K562 (cell line): ENCODE results near the gene F11R. TPM values are rescaled to one million over a fixed set of nuclear protein-coding genes. Genes with fewer than 3 reads are reported as not detected.

Experiments
- CHD7 ChIP-seq: fragments of 200-600 bp; sonication (generic); IDR thresholded peaks from one replicate; pipeline ENCODE4 v1.6.1; 2012; ENCODE audit warnings: mild to moderate bottlenecking, low read depth, low read length, inconsistent platforms
- HMG20A ChIP-seq: fragments of 450-650 bp; formaldehyde crosslinking; conservative IDR thresholded peaks from 2 replicates; pipeline ENCODE4 v1.4.0; 2020; ENCODE audit warnings: mild to moderate bottlenecking, mixed read lengths
- polyA plus RNA-seq, 8 experiments: library from polyadenylated mRNA; depleted of rRNA in 4 of 8; stranded (reverse) in 5 of 8; unstranded in 3 of 8; fragments of >200 nt; fragmentation: Nextera tagmentation in 2 of 8; fragmentation: Illumina TruSeq in 1 of 8; extraction: Ambion mirVana in 2 of 8; extraction: Trizol in 1 of 8; gene quantifications; 2 replicates each; pipeline versions ENCODE4 v1.2.1 to v1.2.3, GENCODE V29; 2011 to 2014; ENCODE audit warnings: inconsistent platforms in 1 of 8, missing spikeins in 1 of 8
- total RNA-seq, 7 experiments: library from RNA; depleted of rRNA in 6 of 7; stranded (reverse); fragments of >200 nt in 6 of 7; fragmentation: Illumina TruSeq in 2 of 7; extraction: Trizol in 2 of 7; gene quantifications; 2 replicates each; pipeline versions ENCODE4 v1.2.1 to v1.2.3, GENCODE V29; 2011 to 2021; ENCODE audit warnings: low replicate concordance in 1 of 7

Gene F11R
- total and polyA plus RNA-seq, 9 of the 15 experiments (the other 6 are each of a cell fraction or from before 2014, with no cell fraction given) = 27.4 to 187 (median 52.5) TPM

- TF ChIP-seq CHD7 = no peak
- TF ChIP-seq HMG20A (CRISPR knock-in tag) = no peak
These were observed 35.2 kb downstream of the F11R start (continued) for GRCh38 chr1:160985723-160986122.
